ENCODE measurements around the gene ELF1.
"Not testable (repeated sequence)": the region's sequence is repeated elsewhere in the genome, so short reads cannot be mapped to it uniquely, and the experiment has no call there.

The ELF1 gene

GRCh38 chr13:41048640-41049039 is 29.5 kb upstream of the ELF1 start:
- in situ Hi-C loops (cut with MboI; ENCODE audit: low sequenced_read_pairs), result no loop called here

DNA sequence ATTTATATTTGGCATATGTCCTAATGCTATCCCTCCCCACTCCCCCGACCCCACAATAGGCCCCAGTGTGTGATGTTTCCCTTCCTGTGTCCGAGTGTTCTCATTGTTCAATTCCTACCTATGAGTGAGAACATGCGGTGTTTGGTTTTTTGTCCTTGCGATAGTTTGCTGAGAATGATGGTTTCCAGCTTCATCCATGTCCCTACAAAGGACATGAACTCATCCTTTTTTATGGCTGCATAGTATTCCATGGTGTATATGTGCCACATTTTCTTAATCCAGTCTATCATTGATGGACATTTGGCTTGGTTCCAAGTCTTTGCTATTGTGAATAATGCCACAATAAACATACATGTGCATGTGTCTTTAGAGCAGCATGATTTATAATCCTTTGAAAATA is 23.3 kb upstream of the ELF1 start:
- in situ Hi-C loops (cut with MboI; ENCODE audit: low sequenced_read_pairs), result not testable (repeated sequence)

DNA sequence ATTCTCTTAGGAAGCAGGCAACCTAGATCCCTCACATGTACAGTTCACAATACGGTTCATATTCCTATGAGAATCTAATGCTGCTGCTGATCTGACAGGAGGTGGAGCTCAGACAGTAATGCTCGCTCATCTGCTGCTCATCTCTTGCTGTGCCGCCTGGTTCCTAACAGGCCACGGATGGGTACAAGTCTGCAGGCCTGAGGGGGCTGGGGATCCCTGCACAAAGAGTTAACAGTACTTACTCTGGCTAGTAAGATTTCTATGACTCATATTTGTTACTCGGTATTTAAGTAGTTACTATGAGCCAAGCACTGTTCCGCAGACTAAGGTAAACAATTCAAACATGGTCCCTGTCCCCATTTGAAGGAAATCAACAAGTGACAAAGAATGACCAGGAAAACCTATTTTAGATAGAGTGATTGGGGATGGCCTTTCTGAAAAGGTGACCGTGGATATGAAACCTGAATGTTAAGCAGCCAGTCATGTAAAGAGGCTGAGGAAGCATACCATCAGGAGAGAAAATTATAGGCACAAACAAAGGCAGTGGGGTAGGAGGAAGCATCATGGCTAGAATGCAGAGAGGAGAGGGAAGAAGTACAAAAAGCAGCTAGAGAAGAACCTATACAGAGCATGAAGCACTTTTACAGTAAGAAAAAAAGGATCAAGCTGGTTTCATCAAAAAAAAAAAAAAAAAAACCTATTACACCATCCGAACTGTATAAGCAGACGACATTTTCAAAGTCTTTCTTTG is 21.6 kb upstream of the ELF1 start:
- in situ Hi-C loops (cut with MboI; ENCODE audit: low sequenced_read_pairs), result no loop called here

- in situ Hi-C loops (cut with MboI; ENCODE audit: low sequenced_read_pairs), result no loop called here
These were observed 20.6 kb upstream of the ELF1 start for GRCh38 chr13:41039746-41040145.

GRCh38 chr13:41036557-41036956 is 17.4 kb upstream of the ELF1 start:
- in situ Hi-C loops (cut with MboI; ENCODE audit: low sequenced_read_pairs), result not testable (repeated sequence)

- in situ Hi-C loops (cut with MboI; ENCODE audit: low sequenced_read_pairs), result no loop called here
These were observed 15.8 kb upstream of the ELF1 start for GRCh38 chr13:41034881-41035280.

GRCh38 chr13:41034382-41034781 is 15.3 kb upstream of the ELF1 start:
- in situ Hi-C loops (cut with MboI; ENCODE audit: low sequenced_read_pairs), result no loop called here

DNA sequence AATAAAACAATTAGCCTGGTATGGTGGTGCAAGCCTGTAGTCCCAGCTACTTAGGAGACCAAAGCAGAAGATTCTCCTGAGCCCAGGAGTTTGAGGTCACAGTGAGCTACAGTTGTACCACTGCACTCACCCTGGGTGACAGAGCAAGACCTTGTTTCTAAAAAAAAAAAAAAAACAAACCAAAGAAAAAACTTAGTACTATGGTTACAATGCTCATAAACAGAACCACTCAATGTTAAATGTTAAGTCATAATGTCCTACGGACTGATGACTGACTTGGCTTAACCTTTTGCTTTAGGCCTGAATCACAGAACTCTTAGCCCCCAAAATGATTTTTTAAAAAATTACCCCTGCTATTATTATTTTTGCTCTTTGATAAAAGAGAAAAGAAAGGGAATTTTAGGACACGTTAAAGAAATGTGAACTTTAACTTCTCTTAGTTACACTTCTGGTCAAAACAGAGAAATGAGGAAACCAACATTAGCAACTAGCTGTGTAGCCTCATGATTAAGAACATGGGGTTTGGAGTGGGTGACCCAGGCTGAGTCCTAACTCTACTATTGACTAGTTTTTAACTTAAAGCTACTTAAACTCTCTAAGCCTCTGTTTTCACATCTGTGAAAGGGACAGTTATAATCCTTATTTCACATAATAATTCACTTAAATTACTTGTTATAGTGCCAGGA is 13.7 kb upstream of the ELF1 start:
- in situ Hi-C loops (cut with MboI; ENCODE audit: low sequenced_read_pairs), result no loop called here

- in situ Hi-C loops (cut with MboI; ENCODE audit: low sequenced_read_pairs), result no loop called here
These were observed 10.5 kb upstream of the ELF1 start for GRCh38 chr13:41029629-41030028.

DNA sequence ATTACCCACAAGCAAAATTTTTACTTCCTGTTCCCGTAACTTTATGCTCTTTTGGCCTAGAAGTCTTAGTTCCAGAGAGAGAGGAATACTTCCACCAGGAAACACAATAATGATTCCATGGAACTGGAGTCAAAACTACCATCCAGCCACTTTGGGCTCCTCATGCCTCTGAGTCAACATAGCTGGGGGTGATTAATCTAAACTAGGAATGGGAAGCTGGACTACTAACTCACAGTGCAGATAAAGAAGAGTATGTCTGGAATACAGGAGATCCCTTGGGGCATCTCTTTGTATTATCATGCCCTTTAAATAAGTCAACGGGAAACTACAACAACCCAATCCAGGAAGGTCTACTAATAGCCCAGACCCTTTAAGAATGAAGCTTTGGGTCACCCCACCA is 8.9 kb upstream of the ELF1 start:
- in situ Hi-C loops (cut with MboI; ENCODE audit: low sequenced_read_pairs), result no loop called here

GRCh38 chr13:41026788-41027187 is 7.7 kb upstream of the ELF1 start:
- in situ Hi-C loops (cut with MboI; ENCODE audit: low sequenced_read_pairs), result no loop called here

GRCh38 chr13:41025518-41025917 is 6.4 kb upstream of the ELF1 start:
- in situ Hi-C loops (cut with MboI; ENCODE audit: low sequenced_read_pairs), result no loop called here

DNA sequence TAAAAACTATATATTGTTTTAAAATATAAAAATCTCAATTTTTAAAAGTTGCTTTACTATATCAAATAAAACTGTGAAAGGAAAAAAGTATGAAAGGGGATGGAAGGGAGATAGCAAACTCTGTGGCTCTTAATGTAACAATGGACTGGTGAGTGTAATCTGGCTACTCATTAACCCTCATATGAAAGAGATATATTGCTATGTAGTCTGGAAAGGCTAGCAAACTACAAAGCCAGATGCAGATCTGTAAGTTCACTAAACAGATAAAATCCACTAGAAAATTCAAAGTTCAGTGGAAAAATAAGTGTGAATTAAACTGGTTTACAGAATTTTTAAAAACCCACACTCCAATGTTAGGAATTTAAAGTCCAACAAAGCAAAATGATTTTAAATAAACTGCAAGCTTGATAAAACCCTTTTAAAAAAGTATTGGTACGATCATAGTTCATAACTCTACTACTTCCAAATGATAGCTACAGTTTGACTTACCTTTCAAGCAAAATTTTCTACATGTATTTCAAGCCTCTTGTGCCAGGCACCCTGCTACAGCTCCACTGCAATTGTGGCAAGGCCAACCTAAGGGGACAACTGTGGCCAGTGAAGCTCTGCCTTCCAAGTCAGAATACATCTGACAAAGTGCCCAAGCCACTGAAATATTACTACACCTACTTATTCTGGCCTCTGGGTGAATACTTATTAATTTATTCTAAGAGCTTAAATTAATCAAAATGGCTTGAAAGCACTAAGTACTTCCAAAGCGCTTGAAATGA is 647 bp upstream of the ELF1 start:
- in situ Hi-C loops (cut with MboI; ENCODE audit: low sequenced_read_pairs), result no loop called here

DNA sequence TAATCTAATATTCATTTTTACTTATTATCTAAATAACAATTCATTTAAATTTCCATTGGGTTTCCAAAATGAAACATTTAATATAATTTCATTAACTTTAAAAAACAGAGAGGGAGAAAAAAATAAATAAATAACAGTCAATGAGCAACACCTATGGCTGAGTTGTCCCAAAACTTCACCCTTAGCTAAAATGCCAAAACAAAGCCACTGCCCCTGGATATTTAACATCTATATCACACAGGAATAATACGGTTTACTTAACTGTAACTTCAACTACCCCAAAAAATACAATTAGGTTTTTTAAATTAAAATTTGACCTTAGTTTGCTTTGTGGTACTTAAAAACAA is 541 bp downstream of the ELF1 start:
- in situ Hi-C loops (cut with MboI; ENCODE audit: low sequenced_read_pairs), result no loop called here

DNA sequence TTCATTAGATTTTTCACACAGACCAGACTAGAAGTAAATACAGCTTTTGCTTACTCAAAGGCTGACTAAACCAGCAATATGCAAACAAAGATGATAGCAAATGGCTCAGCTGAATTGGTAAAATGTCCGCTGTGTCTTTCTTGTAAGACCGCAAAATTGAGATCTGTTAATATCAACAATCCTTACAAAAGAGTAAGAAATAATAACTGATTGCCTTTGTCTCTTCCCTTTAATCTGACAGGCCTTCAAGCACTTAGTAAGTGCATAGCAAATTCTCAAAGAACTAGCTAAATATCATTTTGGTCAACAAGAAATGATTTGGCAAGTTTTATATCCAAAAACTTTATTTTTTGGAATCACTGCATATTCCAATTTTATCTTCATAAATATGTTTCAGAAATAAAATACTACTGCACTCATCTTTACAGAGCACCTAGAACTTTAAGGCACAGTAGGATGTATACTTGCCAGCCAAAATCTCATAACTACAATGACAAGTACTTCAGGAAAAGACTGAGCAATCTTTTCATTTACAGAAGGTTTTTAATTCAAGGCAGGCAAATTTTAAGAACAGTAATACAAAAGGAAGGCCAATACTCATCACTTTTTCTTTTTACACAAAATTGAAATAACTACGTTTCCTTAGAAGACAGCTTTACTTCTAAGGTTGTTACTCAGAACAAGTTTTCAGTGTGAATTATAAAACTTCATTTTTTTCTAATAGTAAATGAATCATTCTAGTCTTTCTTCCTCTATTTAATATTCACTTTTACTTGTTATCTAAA is 1.1 kb downstream of the ELF1 start:
- in situ Hi-C loops (cut with MboI; ENCODE audit: low sequenced_read_pairs), result no loop called here

DNA sequence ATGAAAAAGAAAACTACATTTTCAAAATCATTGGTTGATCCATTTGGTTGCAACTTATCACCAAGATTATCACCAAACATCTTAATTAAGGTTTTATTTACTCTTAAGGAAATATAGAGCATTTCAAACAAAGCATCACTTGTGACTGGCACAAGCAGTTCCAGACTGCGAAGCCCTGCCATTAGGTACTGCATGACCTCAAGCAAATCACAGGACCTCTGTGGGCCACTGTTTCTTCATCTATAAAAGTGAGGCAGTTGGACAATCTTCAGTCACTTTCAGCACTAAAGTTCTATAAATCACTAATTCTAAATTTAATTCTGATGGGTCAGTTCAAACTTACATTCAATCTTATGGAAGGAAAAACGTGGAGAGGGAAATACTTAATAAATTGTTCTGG is 2.0 kb downstream of the ELF1 start:
- in situ Hi-C loops (cut with MboI; ENCODE audit: low sequenced_read_pairs), result no loop called here

DNA sequence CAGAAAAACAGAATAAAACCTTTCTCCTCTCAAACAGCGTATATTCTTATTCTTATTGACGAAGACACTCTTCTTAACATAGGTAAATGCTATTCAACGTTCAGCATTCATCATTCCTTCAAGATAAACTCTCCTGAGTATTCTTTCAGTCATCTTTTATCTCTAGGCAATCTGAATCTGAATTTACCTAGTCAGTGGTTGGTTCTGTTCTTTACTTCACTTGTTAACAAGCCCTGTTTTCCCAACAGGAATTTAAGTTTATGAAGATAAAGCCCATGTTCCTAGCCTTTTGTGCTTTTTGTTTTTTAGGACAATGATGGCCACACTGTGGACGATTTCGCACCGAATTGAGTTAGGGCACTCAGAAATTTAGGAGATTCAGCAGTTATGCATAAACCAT is 3.2 kb downstream of the ELF1 start:
- in situ Hi-C loops (cut with MboI; ENCODE audit: low sequenced_read_pairs), result no loop called here

GRCh38 chr13:41013835-41014234 is 5.3 kb downstream of the ELF1 start:
- in situ Hi-C loops (cut with MboI; ENCODE audit: low sequenced_read_pairs), result no loop called here

DNA sequence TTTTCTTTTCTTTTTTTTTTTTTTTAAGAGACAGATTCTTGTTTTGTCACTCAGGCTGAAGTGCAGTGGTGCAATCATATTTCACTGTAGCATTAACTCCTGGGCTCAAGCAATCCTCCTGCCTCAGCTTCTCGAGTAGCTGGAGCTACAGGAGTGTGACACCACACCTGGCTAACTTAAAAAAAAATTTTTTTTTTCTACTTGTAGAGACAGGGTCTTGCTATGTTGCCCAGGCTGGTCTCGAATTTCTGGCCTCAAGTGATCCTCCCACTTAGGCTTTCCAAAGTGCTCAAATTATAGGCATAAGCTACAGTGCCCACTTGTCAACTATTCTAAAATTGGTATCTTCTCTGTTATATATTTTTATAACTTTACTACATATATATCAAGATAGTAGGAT is 6.6 kb downstream of the ELF1 start:
- in situ Hi-C loops (cut with MboI; ENCODE audit: low sequenced_read_pairs), result no loop called here

DNA sequence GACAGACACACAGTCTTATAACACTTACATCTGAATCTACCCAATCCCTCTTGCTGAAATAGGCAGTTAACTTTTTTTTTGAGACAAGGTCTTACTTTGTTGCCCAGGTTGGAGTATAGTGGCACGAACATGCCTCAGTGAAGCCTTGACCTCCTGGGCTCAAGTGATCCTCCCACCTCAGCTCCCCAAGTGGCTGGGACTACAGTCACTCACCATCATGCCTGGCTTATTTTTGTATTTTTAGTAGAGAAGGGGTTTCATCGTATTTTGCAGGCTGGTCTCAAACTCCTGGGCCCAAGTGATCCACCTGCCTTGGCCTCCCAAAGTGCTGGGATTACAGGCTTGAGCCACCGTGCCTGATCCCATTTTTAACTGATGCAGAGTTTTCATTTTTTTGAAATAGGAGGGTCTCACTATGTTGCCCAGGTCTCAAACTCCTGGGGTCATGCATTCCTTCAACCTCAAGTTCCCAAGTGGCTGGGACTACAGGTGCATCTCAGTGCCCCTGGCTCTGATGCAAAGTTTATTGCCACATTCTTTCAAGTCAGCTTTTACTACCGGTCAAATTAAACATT is 7.6 kb downstream of the ELF1 start:
- in situ Hi-C loops (cut with MboI; ENCODE audit: low sequenced_read_pairs), result no loop called here
